OCI-LY1 (cell line): Measurements from ENCODE around the gene BIN2.
A peak's percentile ranks its signal among the peaks of the same experiment; 100 is the strongest.

Source experiments
- H2AFZ ChIP-seq: fragments of 200-600 bp; sonication (generic), shearing (Covaris generic); 2 replicates; pipeline ENCODE4 v1.6.0; 2014; ENCODE audit warnings: antibody characterized with exemption, mild to moderate bottlenecking, low read length
- H3F3A ChIP-seq: fragments of 200-600 bp; sonication (generic), shearing (Covaris generic); 2 replicates; pipeline ENCODE4 v1.6.0; 2014; ENCODE audit warnings: mild to moderate bottlenecking, antibody characterized with exemption, low read length, moderate library complexity; ENCODE audit not compliant: insufficient read depth
- H3K27ac ChIP-seq: fragments of 200-600 bp; sonication (generic); 2 replicates; pipeline ENCODE4 v1.5.1; 2014; ENCODE audit warnings: low read length, mixed run types, mild to moderate bottlenecking, low read depth; ENCODE audit not compliant: poor library complexity, severe bottlenecking
- H3K27me3 ChIP-seq: fragments of 200-600 bp; sonication (generic); 2 replicates; pipeline ENCODE4 v1.6.0; 2014; ENCODE audit warnings: antibody characterized with exemption, mild to moderate bottlenecking, low read length, moderate library complexity; ENCODE audit not compliant: insufficient read depth
- H3K36me3 ChIP-seq: fragments of 200-600 bp; sonication (generic); 2 replicates; pipeline ENCODE4 v1.6.1; 2014; ENCODE audit warnings: mild to moderate bottlenecking, antibody characterized with exemption, low read length, moderate library complexity, mixed read lengths; ENCODE audit not compliant: insufficient read depth
- H3K4me1 ChIP-seq: fragments of 200-600 bp; sonication (generic); 2 replicates; pipeline ENCODE4 v1.5.1; 2014; ENCODE audit warnings: mild to moderate bottlenecking, low read length, moderate library complexity; ENCODE audit not compliant: insufficient read depth, severe bottlenecking
- H3K4me2 ChIP-seq: fragments of 200-600 bp; sonication (generic), shearing (Covaris generic); 2 replicates; pipeline ENCODE4 v1.6.1; 2014; ENCODE audit warnings: low read length
- H3K4me3 ChIP-seq: fragments of 200-600 bp; sonication (generic); 2 replicates; pipeline ENCODE4 v1.5.1; 2014; ENCODE audit warnings: low read length, low read depth, mild to moderate bottlenecking, mixed read lengths; ENCODE audit not compliant: poor library complexity, severe bottlenecking
- H3K79me2 ChIP-seq: fragments of 200-600 bp; shearing (Covaris generic); 2 replicates; pipeline ENCODE4 v1.6.1; 2016; ENCODE audit warnings: mixed run types, low read length, mixed read lengths; ENCODE audit not compliant: insufficient read depth
- H3K9ac ChIP-seq: fragments of 200-600 bp; sonication (generic), shearing (Covaris generic); 2 replicates; pipeline ENCODE4 v1.6.1; 2014; ENCODE audit warnings: mild to moderate bottlenecking, low read length, mixed read lengths
- H3K9me2 ChIP-seq: fragments of 200-600 bp; sonication (generic), shearing (Covaris generic); 2 replicates; pipeline ENCODE4 v1.6.1; 2014; ENCODE audit warnings: low read depth, mild to moderate bottlenecking, low read length, mixed read lengths
- H3K9me3 ChIP-seq: fragments of 200-600 bp; shearing (Covaris generic); 2 replicates; pipeline ENCODE4 v1.6.1; 2014; ENCODE audit warnings: low read length, mixed read lengths
- H4K20me1 ChIP-seq: fragments of 200-600 bp; sonication (generic), shearing (Covaris generic); 2 replicates; pipeline ENCODE4 v1.6.0; 2016; ENCODE audit warnings: mild to moderate bottlenecking, low read length; ENCODE audit not compliant: insufficient read depth
- CTCF ChIP-seq: fragments of 200-600 bp; sonication (generic), shearing (Covaris generic); IDR thresholded peaks from 2 replicates; pipeline ENCODE4 v1.5.1; 2017; ENCODE audit warnings: mild to moderate bottlenecking, antibody characterized with exemption, low read length, moderate library complexity, mixed read lengths
- EZH2 ChIP-seq: fragments of 200-600 bp; sonication (generic), shearing (Covaris generic); IDR thresholded peaks from 2 replicates; pipeline ENCODE4 v1.8.0; 2017; ENCODE audit warnings: borderline replicate concordance, mixed run types, mild to moderate bottlenecking, antibody characterized with exemption, low read length, moderate library complexity, mixed read lengths

The BIN2 gene

DNA sequence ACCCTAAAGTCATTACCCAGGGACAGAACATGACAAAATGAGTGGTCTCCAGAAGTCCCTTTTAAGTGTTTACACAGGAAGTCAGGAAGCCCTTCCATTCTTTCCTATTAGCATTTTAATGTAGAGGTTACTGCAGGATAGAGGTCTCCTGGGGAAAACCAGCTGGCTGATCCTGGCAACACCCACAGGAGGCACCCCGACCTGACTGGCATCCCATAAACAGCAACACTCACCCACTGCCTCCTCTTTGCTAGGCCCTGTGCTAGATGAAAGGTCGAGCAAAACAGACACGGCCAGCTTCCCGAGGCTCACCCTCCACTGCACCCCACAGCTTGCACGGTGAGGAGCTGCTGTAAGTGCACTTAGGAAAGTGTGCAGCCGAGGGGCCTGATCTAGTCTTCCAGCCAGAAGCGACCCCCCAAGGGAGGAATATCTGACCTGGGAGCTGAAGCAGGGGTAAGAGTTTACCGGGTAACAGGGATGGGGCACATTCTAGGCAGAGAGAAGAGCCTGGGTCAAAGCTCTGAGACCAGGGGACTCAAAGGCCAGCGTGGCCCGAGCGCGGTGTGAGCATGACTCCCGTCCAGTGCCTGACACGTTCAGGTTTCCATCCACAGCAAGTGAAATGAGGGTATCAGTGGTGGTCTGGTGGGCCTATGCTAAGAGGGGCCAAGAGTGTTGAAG is 76.3 kb downstream of the BIN2 start:
- Histone ChIP-seq H3K4me2 (no peak overlapping the region), H3K4me1 (peaks cover 8% of the 10 kb centered on the region), H3K79me2 (no peaks in the 10 kb centered on the region), H3K9me3 (no peaks in the 10 kb centered on the region), H3K27me3 (no peaks in the 10 kb centered on the region), H3K9ac (no peak overlapping the region), H4K20me1 (no peaks in the 10 kb centered on the region), H3F3A (no peaks in the 10 kb centered on the region), H3K4me3 (no peak overlapping the region), H2AFZ (no peak overlapping the region), H3K36me3 (peaks cover 20% of the 10 kb centered on the region), H3K27ac (no peak overlapping the region), H3K9me2 (no peaks in the 10 kb centered on the region)
- TF ChIP-seq EZH2 (no peak), CTCF (no peak)

DNA sequence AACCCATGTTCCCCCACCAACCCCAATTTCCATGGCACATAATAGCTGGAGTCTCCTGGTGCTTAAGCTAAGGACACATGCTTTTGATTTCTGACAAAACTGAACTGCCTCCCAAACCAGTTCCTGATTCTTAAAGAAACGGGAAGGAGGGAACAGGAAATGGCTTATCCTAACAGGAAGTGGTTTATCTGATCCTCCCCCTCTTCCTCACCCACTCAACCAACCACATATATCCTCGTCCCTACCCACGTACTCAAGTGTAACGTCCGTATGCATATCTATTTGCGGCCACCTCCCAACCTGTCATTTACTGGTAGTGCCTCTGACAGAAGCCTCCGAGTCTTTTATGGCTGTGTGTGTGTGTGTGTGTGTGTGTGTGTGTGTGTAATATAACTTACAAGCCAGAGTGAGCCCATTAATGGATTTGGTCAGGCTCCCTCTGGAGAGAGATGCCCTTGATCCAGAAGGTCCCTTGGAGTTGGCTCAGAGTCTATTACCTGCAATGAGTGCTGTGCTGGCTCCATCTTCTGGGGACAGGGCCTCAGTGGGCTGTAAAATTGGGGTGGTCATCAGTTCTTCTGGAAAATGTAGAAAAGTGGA is 77.6 kb downstream of the BIN2 start:
- H3K36me3 ChIP-seq: peaks cover 31% of the 10 kb centered on the region
- H3K27me3 ChIP-seq: no peaks in the 10 kb centered on the region
- H3K4me3 ChIP-seq: no peak overlapping the region
- no peaks in the 10 kb centered on the region for H3K9me2 ChIP-seq
- H4K20me1 ChIP-seq: no peaks in the 10 kb centered on the region
- H3K4me2 ChIP-seq: no peak overlapping the region
- no peak overlapping the region for H3K27ac ChIP-seq
- no peak overlapping the region for H3K9ac ChIP-seq
- no peak overlapping the region for H2AFZ ChIP-seq
- H3F3A ChIP-seq: no peaks in the 10 kb centered on the region
- TF ChIP-seq EZH2 (no peak), CTCF (peak; percentile 10; the same call in 1 of the 2 replicates)
- no peaks in the 10 kb centered on the region for H3K9me3 ChIP-seq
- H3K79me2 ChIP-seq: no peaks in the 10 kb centered on the region
- H3K4me1 ChIP-seq: peaks cover 8% of the 10 kb centered on the region

- H3K36me3 ChIP-seq: peaks cover 38% of the 10 kb centered on the region
- no peak overlapping the region for H3K9ac ChIP-seq
- H3K27me3 ChIP-seq: no peaks in the 10 kb centered on the region
- H3F3A ChIP-seq: no peaks in the 10 kb centered on the region
- H3K79me2 ChIP-seq: no peaks in the 10 kb centered on the region
- no peak overlapping the region for H3K4me3 ChIP-seq
- no peaks in the 10 kb centered on the region for H4K20me1 ChIP-seq
- H3K27ac ChIP-seq: no peak overlapping the region
- no peaks in the 10 kb centered on the region for H3K9me3 ChIP-seq
- no peak overlapping the region for H2AFZ ChIP-seq
- H3K9me2 ChIP-seq: no peaks in the 10 kb centered on the region
- H3K4me1 ChIP-seq: peaks cover 8% of the 10 kb centered on the region
- H3K4me2 ChIP-seq: no peak overlapping the region
- TF ChIP-seq CTCF (no peak), EZH2 (no peak)
These were observed 78.3 kb downstream of the BIN2 start for GRCh38 chr12:51245476-51246253.
